GM23338 (cell line): ENCODE results near the gene HK1.

Experiments used
- CREB1 ChIP-seq: fragments of 250-450 bp; sonication (Bioruptor Pico); IDR thresholded peaks from 2 replicates; pipeline ENCODE4 v1.5.0; 2020; ENCODE audit warnings: low read depth, mild to moderate bottlenecking, moderate library complexity
- CTCF ChIP-seq, 2 experiments: fragments of 200-600 bp in 1 of 2; sonication (generic) in 1 of 2; conservative IDR thresholded peaks; 2 replicates each; pipeline versions ENCODE4 v1.5.1 to v1.6.1; 2016 to 2017; ENCODE audit warnings: antibody characterized with exemption in 2 of 2, low read depth in 2 of 2, mild to moderate bottlenecking in 2 of 2, moderate library complexity in 1 of 2
- EZH2 ChIP-seq: fragments of 200-600 bp; sonication (generic); IDR thresholded peaks from one replicate; pipeline ENCODE4 v1.8.0; 2017; ENCODE audit warnings: antibody characterized with exemption, mild to moderate bottlenecking, low read depth; ENCODE audit not compliant: unreplicated experiment
- EZH2phosphoT487 ChIP-seq: fragments of 200-600 bp; sonication (generic); IDR thresholded peaks from one replicate; pipeline ENCODE4 v1.8.1; 2018; ENCODE audit warnings: antibody characterized with exemption; ENCODE audit not compliant: unreplicated experiment
- JUNB ChIP-seq: IDR thresholded peaks from one replicate; pipeline ENCODE4 v1.6.1; 2016; ENCODE audit warnings: antibody characterized with exemption; ENCODE audit not compliant: unreplicated experiment
- POLR2AphosphoS5 ChIP-seq: IDR thresholded peaks from 2 replicates; pipeline ENCODE4 v1.6.1; 2016; ENCODE audit warnings: antibody characterized with exemption, low read depth
- REST ChIP-seq: IDR thresholded peaks from one replicate; pipeline ENCODE4 v1.6.1; 2018; ENCODE audit warnings: antibody characterized with exemption; ENCODE audit not compliant: unreplicated experiment
- STAT1 ChIP-seq: IDR thresholded peaks from one replicate; pipeline ENCODE4 v1.6.1; 2016; ENCODE audit warnings: antibody characterized with exemption; ENCODE audit not compliant: unreplicated experiment
- ZNF114 ChIP-seq: fragments of 250-450 bp; sonication (Bioruptor Pico); IDR thresholded peaks from 2 replicates; pipeline ENCODE4 v1.5.0; 2020; ENCODE audit warnings: mild to moderate bottlenecking, moderate library complexity
- ZNF331 ChIP-seq: fragments of 250-450 bp; sonication (Bioruptor Pico); IDR thresholded peaks from 2 replicates; pipeline ENCODE4 v1.5.0; 2020; ENCODE audit warnings: low read depth, mild to moderate bottlenecking, moderate library complexity
- ZNF462 ChIP-seq: fragments of 250-450 bp; sonication (Bioruptor Pico); IDR thresholded peaks from 2 replicates; pipeline ENCODE4 v1.5.0; 2020; ENCODE audit warnings: mild to moderate bottlenecking, moderate library complexity

DNA sequence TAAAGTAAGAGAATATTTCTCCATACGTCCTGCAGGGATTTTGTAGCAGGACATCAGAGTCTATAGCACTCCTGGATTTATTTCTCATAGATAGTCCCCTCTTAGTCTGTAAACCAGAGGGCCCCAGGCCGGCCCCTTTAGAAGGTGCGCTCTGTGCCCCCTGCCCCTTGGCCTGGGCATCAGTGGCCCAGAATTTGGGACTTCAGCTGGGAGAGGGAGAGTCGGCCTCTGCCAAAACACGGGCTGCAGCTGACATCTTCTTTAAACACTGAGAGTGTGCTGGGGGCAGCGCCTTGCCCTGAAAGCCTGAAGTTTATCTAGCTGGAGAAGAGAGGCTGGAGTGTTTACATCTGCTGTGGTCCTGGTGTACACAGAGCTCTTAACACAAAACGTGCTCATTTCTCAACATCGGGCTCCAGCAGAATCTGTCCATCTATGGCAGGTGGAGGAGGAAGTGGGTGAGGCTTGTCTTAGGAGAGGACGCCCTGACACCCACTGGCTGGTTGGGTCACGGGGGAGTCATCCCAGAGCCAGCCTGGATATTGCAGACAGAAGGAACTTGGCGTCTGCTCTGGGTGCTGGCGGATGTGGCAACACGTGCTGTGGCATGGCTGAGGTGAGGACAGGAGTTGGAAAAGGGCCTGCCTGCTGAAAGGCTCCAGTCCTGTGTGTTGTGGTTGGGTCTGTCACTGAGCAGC is 143.5 kb downstream of the HK1 start:
- TF ChIP-seq CTCF (conservative IDR thresholded peaks at IDR 0.05; ENCODE audit: low read depth in 2 of 2) (no peak), POLR2AphosphoS5 (no peak), REST (no peak), EZH2 (no peak), EZH2phosphoT487 (no peak), CREB1 (CRISPR knock-in tag) (no peak), JUNB (no peak), ZNF462 (CRISPR knock-in tag) (no peak), ZNF331 (CRISPR knock-in tag) (no peak), STAT1 (no peak), ZNF114 (no peak)
